ENCODE data around the gene IQCC. TPM values are rescaled to one million over a fixed set of nuclear protein-coding genes. Genes with fewer than 3 reads are reported as not detected.
A peak's percentile ranks its signal among the peaks of the same experiment; 100 is the strongest.

The IQCC gene
- total RNA-seq, 1 donor from 2014 or later = 4.2 TPM

- TF ChIP-seq, protein P1, sequence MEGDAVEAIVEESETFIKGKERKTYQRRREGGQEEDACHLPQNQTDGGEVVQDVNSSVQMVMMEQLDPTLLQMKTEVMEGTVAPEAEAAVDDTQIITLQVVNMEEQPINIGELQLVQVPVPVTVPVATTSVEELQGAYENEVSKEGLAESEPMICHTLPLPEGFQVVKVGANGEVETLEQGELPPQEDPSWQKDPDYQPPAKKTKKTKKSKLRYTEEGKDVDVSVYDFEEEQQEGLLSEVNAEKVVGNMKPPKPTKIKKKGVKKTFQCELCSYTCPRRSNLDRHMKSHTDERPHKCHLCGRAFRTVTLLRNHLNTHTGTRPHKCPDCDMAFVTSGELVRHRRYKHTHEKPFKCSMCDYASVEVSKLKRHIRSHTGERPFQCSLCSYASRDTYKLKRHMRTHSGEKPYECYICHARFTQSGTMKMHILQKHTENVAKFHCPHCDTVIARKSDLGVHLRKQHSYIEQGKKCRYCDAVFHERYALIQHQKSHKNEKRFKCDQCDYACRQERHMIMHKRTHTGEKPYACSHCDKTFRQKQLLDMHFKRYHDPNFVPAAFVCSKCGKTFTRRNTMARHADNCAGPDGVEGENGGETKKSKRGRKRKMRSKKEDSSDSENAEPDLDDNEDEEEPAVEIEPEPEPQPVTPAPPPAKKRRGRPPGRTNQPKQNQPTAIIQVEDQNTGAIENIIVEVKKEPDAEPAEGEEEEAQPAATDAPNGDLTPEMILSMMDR (IDR thresholded peaks at IDR 0.05) = no peak
These were observed 32.7 kb upstream of the IQCC start for GRCh38 chr1:32172621-32173245.

DNA sequence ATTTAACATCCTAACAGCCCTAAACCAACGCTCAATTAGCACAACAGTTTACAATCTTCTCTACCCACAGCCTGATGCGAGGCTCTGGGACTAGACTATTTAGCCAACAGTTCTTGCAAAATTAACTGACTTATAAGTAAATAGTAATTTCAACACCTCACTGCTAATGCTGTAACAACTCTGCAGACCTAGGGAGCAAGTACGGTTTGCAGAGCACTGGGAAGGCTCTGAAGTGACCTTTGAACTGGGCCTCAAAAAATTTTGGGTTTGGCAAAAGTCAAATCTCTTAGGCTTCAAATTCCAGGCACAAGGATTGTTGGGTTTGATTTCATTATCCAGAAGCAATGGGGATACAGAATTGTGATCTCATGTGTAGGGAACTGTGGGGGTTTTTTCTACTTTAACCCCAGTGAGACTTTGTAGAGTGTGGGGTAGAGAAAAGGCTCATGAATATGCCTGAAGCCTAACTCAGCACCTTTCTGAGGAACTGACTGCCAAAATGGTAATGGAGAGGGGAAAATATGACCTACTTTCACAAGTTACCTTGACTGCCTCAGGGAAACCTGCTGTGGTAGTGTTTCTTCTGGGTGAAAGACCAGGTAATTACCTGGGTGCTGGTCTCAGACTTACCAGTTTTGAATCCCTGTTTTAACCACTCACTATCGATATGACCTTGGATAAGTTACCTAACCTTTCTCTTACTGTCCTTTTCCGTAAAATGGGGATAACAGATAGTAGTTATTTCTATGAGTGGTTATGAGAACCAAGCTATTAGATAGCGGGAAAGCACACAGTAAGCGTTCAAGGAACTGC is 26.9 kb upstream of the IQCC start:
- Mint-ChIP-seq H3K27me3 (no peaks in the 10 kb centered on the region), H3K9me3 (no peaks in the 10 kb centered on the region), H3K4me3 (peak overlapping the region; percentile 90), H3K4me1 (peaks cover 35% of the 10 kb centered on the region), H3K27ac (peak overlapping the region; percentile 98), H3K36me3 (ENCODE audit: low read depth) (peaks cover 24% of the 10 kb centered on the region)
- no peak for DNase-seq
- intact Hi-C loops (cut with micrococcal nuclease) = loop anchor here (1.0 to 2.0 kb wide), 5 partner anchors 44 to 216 kb away; partner anchors contain the start of genes BSDC1, EIF3I, KPNA6 and TMEM234
- TF ChIP-seq, protein P1 (IDR thresholded peaks at IDR 0.05) = no peak
- no peak for ATAC-seq (ENCODE audit: low read depth)
- ChIA-PET POLR2A (interaction anchor here (0.5 to 2.7 kb wide), 23 partner anchors 11 to 667 kb away, joined by 3 to 37 read pairs (median 7); partner anchors contain the start of genes BSDC1, CCDC28B, HDAC1 and KPNA6), CTCF (interaction anchor here (0.9 to 1.7 kb wide), 4 partner anchors 32 to 238 kb away, joined by 3 to 6 read pairs (median 4); partner anchors contain the start of gene KPNA6)

More at GRCh38 chr1:32172621-32173245, 32.7 kb upstream of the IQCC start:
- Mint-ChIP-seq H3K9me3 (no peaks in the 10 kb centered on the region), H3K27me3 (no peaks in the 10 kb centered on the region), H3K27ac (peak overlapping the region; percentile 3), H3K4me1 (peaks cover 1% of the 10 kb centered on the region), H3K4me3 (no peak overlapping the region), H3K36me3 (ENCODE audit: low read depth) (peaks cover 50% of the 10 kb centered on the region)
- CTCF ChIA-PET = no interaction called here
- intact Hi-C loops (cut with micrococcal nuclease) = no loop called here
- POLR2A ChIA-PET = interaction anchor here (0.6 kb wide), 1 partner anchor 16 kb away, joined by 7 read pairs; no protein-coding TSS in a partner anchor
- ATAC-seq (ENCODE audit: low read depth) (no peak), DNase-seq (no peak)

DNA sequence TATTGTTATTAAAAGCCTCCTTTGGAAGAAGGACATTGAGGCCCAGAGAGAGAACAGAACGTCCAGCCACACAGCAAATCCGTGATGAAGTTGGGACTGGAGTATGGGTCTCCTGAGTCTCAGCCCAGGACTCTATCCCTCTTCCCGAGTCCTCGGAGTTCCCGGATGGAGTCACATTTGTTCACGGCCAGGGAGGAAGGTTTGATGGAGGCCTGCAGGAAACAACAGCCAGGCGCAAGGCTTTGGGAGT is 26.4 kb upstream of the IQCC start:
- POLR2A ChIA-PET = interaction anchor here (0.5 to 2.7 kb wide), 23 partner anchors 11 to 666 kb away, joined by 3 to 37 read pairs (median 7); partner anchors contain the start of genes BSDC1, CCDC28B, HDAC1 and KPNA6
- intact Hi-C loops (cut with micrococcal nuclease) = loop anchor here (1.0 to 2.0 kb wide), 5 partner anchors 43 to 215 kb away; partner anchors contain the start of genes BSDC1, EIF3I, KPNA6 and TMEM234
- H3K4me1 Mint-ChIP-seq = peaks cover 38% of the 10 kb centered on the region

DNA sequence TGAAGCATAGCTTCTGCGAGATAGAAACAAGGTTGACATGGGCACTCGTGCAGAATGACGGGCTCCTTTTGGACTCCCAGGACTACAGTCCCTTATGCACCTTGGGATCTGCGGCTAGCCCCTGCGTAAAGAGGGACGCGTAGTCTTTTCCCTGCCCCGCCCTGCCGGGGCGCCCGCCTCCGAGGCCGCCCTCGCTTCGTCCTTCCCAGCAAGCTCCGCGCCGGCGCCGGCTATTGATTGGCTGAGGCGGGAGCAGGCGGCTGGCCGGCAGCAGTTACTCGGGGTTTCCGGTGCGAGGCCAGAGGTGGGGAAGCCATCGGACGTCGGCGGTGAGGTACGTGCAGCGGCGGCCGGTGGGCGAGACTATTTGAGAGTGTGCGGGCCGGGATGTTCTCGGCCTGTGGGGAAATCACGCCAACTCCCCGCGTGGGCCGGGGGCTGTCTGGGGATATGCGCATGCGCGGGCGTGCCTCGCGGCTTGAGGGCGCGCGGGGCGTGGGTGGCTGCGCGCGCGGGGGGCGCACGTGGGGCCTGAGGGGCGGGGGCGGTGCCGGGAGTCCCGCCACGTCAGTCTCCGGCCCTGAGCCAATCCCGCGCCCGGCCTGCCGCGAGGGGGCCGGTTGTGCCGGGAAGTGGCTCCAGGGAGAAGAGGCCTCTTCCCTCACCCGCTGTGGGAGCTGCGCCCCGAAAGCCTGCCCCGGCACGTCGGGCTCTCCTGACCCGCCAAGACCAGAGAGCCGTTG is 25.9 kb upstream of the IQCC start, which contains the start of gene TXLNA:
Gene TXLNA (plus strand): TSS at position 233 of the 743 bp plus-strand sequence. CDS start 671 bp downstream, outside the sequence.
- H3K36me3 Mint-ChIP-seq (ENCODE audit: low read depth) = peaks cover 34% of the 10 kb centered on the region
- TF ChIP-seq, protein P1 (IDR thresholded peaks at IDR 0.05) = no peak
- ChIA-PET POLR2A (interaction anchor here (0.5 to 2.7 kb wide), 24 partner anchors 12 to 637 kb away, joined by 3 to 37 read pairs (median 6); partner anchors contain the start of genes BSDC1, CCDC28B, HDAC1 and KPNA6), CTCF (interaction anchor here (0.9 to 1.7 kb wide), 8 partner anchors 21 to 236 kb away, joined by 3 to 6 read pairs (median 4); partner anchors contain the start of genes CCDC28B, KPNA6 and TMEM39B)
- peak within 1 kb of the TSS; percentile 90 for H3K4me3 Mint-ChIP-seq
- H3K9me3 Mint-ChIP-seq = no peaks in the 10 kb centered on the region
- ATAC-seq (ENCODE audit: low read depth) = peak; percentile 91
- intact Hi-C loops (cut with micrococcal nuclease) = loop anchor here (1.0 to 2.0 kb wide), 7 partner anchors 21 to 215 kb away; partner anchors contain the start of genes BSDC1, CCDC28B, EIF3I and HDAC1
- peak; percentile 89 for DNase-seq
- H3K27ac Mint-ChIP-seq = peak within 1 kb of the TSS; percentile 98
- H3K4me1 Mint-ChIP-seq = peaks cover 40% of the 10 kb centered on the region
- H3K27me3 Mint-ChIP-seq = no peaks in the 10 kb centered on the region

More for the DNA sequence above, 26.4 kb upstream of the IQCC start:
- H3K4me3 Mint-ChIP-seq = peak overlapping the region; percentile 90
- TF ChIP-seq, protein P1 (IDR thresholded peaks at IDR 0.05) = no peak
- DNase-seq = no peak
- no peaks in the 10 kb centered on the region for H3K9me3 Mint-ChIP-seq
- peaks cover 29% of the 10 kb centered on the region for H3K36me3 Mint-ChIP-seq (ENCODE audit: low read depth)
- no peaks in the 10 kb centered on the region for H3K27me3 Mint-ChIP-seq
- H3K27ac Mint-ChIP-seq = peak overlapping the region; percentile 98
- CTCF ChIA-PET = interaction anchor here (0.9 to 1.7 kb wide), 4 partner anchors 33 to 237 kb away, joined by 3 to 6 read pairs (median 4); partner anchors contain the start of gene KPNA6
- no peak for ATAC-seq (ENCODE audit: low read depth)

Measured in activated B cell treated with CpG ODN at 0.5 μM for 24 hours (primary cell).